IMR-90 (cell line): ENCODE results near the gene MRPL3. TPM values are rescaled to one million over a fixed set of nuclear protein-coding genes. Genes with fewer than 3 reads are reported as not detected.
A peak's percentile ranks its signal among the peaks of the same experiment; 100 is the strongest.

Experiments used
- ATAC-seq: fragments of 200-7000 bp; cut with Tn5 transposase; 2 replicates; pipeline ENCODE4 v1.9.1; 2020; ENCODE audit warnings: low read depth, mild to moderate bottlenecking, moderate library complexity
- BruUV-seq: library from RNA; stranded (reverse); fragments of 400-500 nt; replicated peaks from 2 replicates; lab custom pipeline; 2021; lab: Mats Ljungman, UMichigan
- CTCF ChIA-PET: fragments of 300-600 bp; formaldehyde crosslinking; extraction: SDS; loops from one replicate; lab custom pipeline; 2021; ENCODE audit warnings: antibody characterized with exemption; lab: Yijun Ruan, JAX
- POLR2A ChIA-PET: fragments of 300-600 bp; sonication (Branson Sonifier 250); formaldehyde crosslinking; loops from one replicate; lab custom pipeline; 2022; ENCODE audit warnings: antibody characterized with exemption; ENCODE audit not compliant: unreplicated experiment; lab: Charles Lee
- DNase-seq: peaks from one replicate; pipeline ENCODE4 v3.0.0; 2013
- H2AFZ ChIP-seq: replicated peaks from 2 replicates; pipeline ENCODE3; 2013; ENCODE audit warnings: low read length, mild to moderate bottlenecking; ENCODE audit not compliant: poor library complexity
- H2AK5ac ChIP-seq: 2 replicates; pipeline ENCODE4 v1.6.1; 2013; ENCODE audit warnings: low read depth, low read length, inconsistent platforms
- H2AK9ac ChIP-seq: replicated peaks from 2 replicates; pipeline ENCODE3; 2013; ENCODE audit warnings: mild to moderate bottlenecking, low read depth, low read length, moderate library complexity; ENCODE audit not compliant: poor library complexity
- H2BK120ac ChIP-seq: 2 replicates; pipeline ENCODE4 v1.6.1; 2013; ENCODE audit warnings: low read depth, low read length, inconsistent platforms
- H2BK15ac ChIP-seq: 3 replicates; pipeline ENCODE4 v1.6.1; 2013; ENCODE audit warnings: low read depth, low read length, inconsistent platforms
- H2BK20ac ChIP-seq: 2 replicates; pipeline ENCODE4 v1.6.1; 2013; ENCODE audit warnings: low read depth, mild to moderate bottlenecking, inconsistent platforms, low read length, moderate library complexity
- H2BK5ac ChIP-seq: 2 replicates; pipeline ENCODE4 v1.6.1; 2013; ENCODE audit warnings: mild to moderate bottlenecking, low read depth, low read length, inconsistent platforms; ENCODE audit not compliant: poor library complexity, severe bottlenecking
- H3K14ac ChIP-seq: replicated peaks from 2 replicates; pipeline ENCODE4 v1.6.1; 2013; ENCODE audit warnings: low read depth, low read length, inconsistent platforms
- H3K18ac ChIP-seq: 2 replicates; pipeline ENCODE4 v1.6.1; 2013; ENCODE audit warnings: low read depth, low read length, control low read depth
- H3K23ac ChIP-seq: 2 replicates; pipeline ENCODE4 v1.6.1; 2013; ENCODE audit warnings: low read depth, low read length, inconsistent platforms
- H3K27ac ChIP-seq: 2 replicates; pipeline ENCODE4 v1.5.1; 2013; ENCODE audit warnings: mild to moderate bottlenecking, control low read depth, low read length; ENCODE audit not compliant: insufficient read depth
- H3K27me3 ChIP-seq: 2 replicates; pipeline ENCODE4 v1.6.1; 2013; ENCODE audit warnings: low read length; ENCODE audit not compliant: control insufficient read depth, insufficient read depth
- H3K36me3 ChIP-seq: 2 replicates; pipeline ENCODE4 v1.6.1; 2013; ENCODE audit warnings: low read length, mixed read lengths; ENCODE audit not compliant: control insufficient read depth, insufficient read depth
- H3K4ac ChIP-seq: 2 replicates; pipeline ENCODE4 v1.6.1; 2013; ENCODE audit warnings: low read depth, low read length, inconsistent platforms
- H3K4me1 ChIP-seq: 2 replicates; pipeline ENCODE4 v1.6.1; 2013; ENCODE audit warnings: low read length, mixed read lengths; ENCODE audit not compliant: control insufficient read depth, insufficient read depth
- H3K4me2 ChIP-seq: 2 replicates; pipeline ENCODE4 v1.6.1; 2013; ENCODE audit warnings: low read depth, mild to moderate bottlenecking, control low read depth, low read length, moderate library complexity
- H3K4me3 ChIP-seq: 2 replicates; pipeline ENCODE4 v1.5.1; 2013; ENCODE audit warnings: low read depth, mild to moderate bottlenecking, control low read depth, low read length, moderate library complexity; ENCODE audit not compliant: insufficient read depth
- H3K56ac ChIP-seq: 2 replicates; pipeline ENCODE4 v1.6.1; 2013; ENCODE audit warnings: low read length, inconsistent platforms; ENCODE audit not compliant: insufficient read depth; ENCODE audit errors: extremely low read depth
- H3K79me1 ChIP-seq, 2 experiments: 2 replicates each; pipeline ENCODE4 v1.6.1; 2013; ENCODE audit warnings: low read length in 2 of 2, inconsistent platforms in 1 of 2, low read depth in 1 of 2
- H3K9ac ChIP-seq: 2 replicates; pipeline ENCODE4 v1.6.1; 2013; ENCODE audit warnings: low read depth, low read length, control low read depth
- H3K9me1 ChIP-seq: 2 replicates; pipeline ENCODE4 v1.6.1; 2013; ENCODE audit warnings: low read length, inconsistent platforms; ENCODE audit not compliant: insufficient read depth
- H3K9me3 ChIP-seq: 2 replicates; pipeline ENCODE4 v1.6.1; 2013; ENCODE audit warnings: low read length; ENCODE audit not compliant: control insufficient read depth, insufficient read depth
- H4K20me1 ChIP-seq: 2 replicates; pipeline ENCODE4 v1.6.1; 2013; ENCODE audit warnings: low read length, inconsistent platforms; ENCODE audit not compliant: insufficient read depth
- H4K5ac ChIP-seq: 2 replicates; pipeline ENCODE4 v1.6.1; 2013; ENCODE audit warnings: mild to moderate bottlenecking, low read depth, low read length, control low read depth
- H4K8ac ChIP-seq, 2 experiments: 2 replicates each; pipeline ENCODE4 v1.6.1; 2013; ENCODE audit warnings: low read depth in 2 of 2, low read length in 2 of 2, control low read depth in 1 of 2, inconsistent platforms in 1 of 2
- H4K91ac ChIP-seq: 2 replicates; pipeline ENCODE4 v1.6.1; 2013; ENCODE audit warnings: low read depth, low read length, inconsistent platforms; ENCODE audit not compliant: insufficient read depth
- CEBPB ChIP-seq: IDR thresholded peaks from 2 replicates; pipeline ENCODE4 v1.6.1; 2012; ENCODE audit warnings: low read depth, low read length, improper control_type of control experiment
- CHD1 ChIP-seq: IDR thresholded peaks from 2 replicates; pipeline ENCODE4 v1.6.1; 2012; ENCODE audit warnings: low read depth, low read length, improper control_type of control experiment
- MAFK ChIP-seq: IDR thresholded peaks from 2 replicates; pipeline ENCODE4 v1.6.1; 2012; ENCODE audit warnings: low read depth, low read length, improper control_type of control experiment
- MAZ ChIP-seq: IDR thresholded peaks from 2 replicates; pipeline ENCODE4 v1.6.1; 2012; ENCODE audit warnings: low read depth, mild to moderate bottlenecking, low read length, improper control_type of control experiment, moderate library complexity, borderline replicate concordance
- MXI1 ChIP-seq: IDR thresholded peaks from 2 replicates; pipeline ENCODE4 v1.6.1; 2012; ENCODE audit warnings: low read depth, mild to moderate bottlenecking, low read length, moderate library complexity, borderline replicate concordance
- NFE2L2 ChIP-seq: fragments of 150-350 bp; IDR thresholded peaks from 2 replicates; pipeline ENCODE4 v1.6.1; 2016; ENCODE audit warnings: low read depth, mild to moderate bottlenecking, low read length
- POLR2A ChIP-seq: IDR thresholded peaks from 2 replicates; pipeline ENCODE4 v1.6.1; 2012; ENCODE audit warnings: mild to moderate bottlenecking, low read depth, low read length
- RAD21 ChIP-seq: IDR thresholded peaks from 2 replicates; pipeline ENCODE4 v1.6.1; 2012; ENCODE audit warnings: low read length, improper control_type of control experiment
- WGBS, 2 experiments: methylation state at CpG; one replicate each; pipeline versions ENCODE4 v1.1.5 to v1.1.7; 2013; ENCODE audit warnings: missing lambda C conversion rate in 2 of 2; ENCODE audit not compliant: insufficient read length in 1 of 2; ENCODE audit errors: extremely low coverage in 2 of 2; 5-methylcytosine and 5-hydroxymethylcytosine counted together
- dilution Hi-C: fragments of 300-500 bp; cut with HindIII; formaldehyde crosslinking; loops from one replicate; pipeline ENCODE4 v1.14.3; 2018; ENCODE audit warnings: low sequenced_read_pairs; ENCODE audit not compliant: unreplicated experiment
- in situ Hi-C: fragments of 300-500 bp; cut with MboI; formaldehyde crosslinking; loops from 3 replicates; pipeline ENCODE4 v1.14.3; 2019; ENCODE audit warnings: low sequenced_read_pairs, inconsistent platforms, mixed read lengths
- intact Hi-C: fragments of 100-400 bp; cut with micrococcal nuclease; formaldehyde crosslinking; loops from 2 replicates; pipeline ENCODE4 v1.10.0; 2022
- polyA plus RNA-seq, 3 experiments: library from polyadenylated mRNA; depleted of rRNA; stranded (reverse); fragments of >200 nt; gene quantifications; 2 replicates each; pipeline ENCODE4 v1.2.3, GENCODE V29; 2012; ENCODE audit warnings: low replicate concordance in 1 of 3
- total RNA-seq: library from RNA; depleted of rRNA; stranded (reverse); fragments of >200 nt; gene quantifications from 2 replicates; pipeline ENCODE4 v1.2.3, GENCODE V29; 2012
- TF ChIP-seq, protein P1 (sequence below): conservative IDR thresholded peaks from 2 replicates; pipeline ENCODE4 v1.5.1; 2012; ENCODE audit warnings: mild to moderate bottlenecking, low read depth, low read length, improper control_type of control experiment

Gene MRPL3
- total and polyA plus RNA-seq, 2 of the 4 experiments (the other 2 are of a cell fraction): 107 to 206 TPM

DNA sequence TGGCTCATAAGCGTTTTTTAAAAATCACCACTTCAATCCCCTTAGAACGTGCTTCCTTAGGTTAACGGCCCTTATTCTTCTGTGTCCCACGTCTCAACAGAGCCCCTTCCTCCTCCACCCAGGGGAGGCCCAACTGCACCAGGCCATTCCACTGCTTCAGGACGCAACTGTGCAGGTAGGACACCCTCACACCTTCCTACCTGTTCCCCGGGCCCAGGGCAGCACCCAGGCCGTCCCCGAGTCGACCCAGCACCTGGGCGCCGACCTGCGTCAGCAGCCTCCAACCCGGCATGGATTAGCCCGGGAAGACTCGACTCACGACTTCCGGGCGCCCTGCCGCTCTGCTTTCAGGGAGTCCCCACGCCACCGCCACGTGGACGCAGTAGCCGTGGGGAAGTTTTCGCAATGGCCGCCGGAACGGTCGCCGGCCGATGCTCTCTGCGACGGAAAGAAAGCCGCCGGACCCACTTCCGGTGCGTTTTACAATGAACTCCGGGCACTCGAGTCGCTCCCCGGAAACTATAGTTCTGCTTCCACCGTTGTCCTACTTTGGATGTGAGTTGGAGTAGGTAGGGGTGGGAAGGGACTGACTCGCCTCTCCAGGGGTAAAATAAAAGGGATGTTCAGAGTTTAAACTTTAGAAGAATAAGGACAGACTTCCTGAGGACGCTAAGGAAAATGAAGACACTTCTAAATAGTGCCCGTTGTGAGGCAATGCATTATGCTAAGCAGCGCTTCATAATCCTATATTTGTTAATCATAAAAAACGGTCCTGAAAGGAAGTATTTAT is at the start of gene MRPL3 (continued):
- 0 out of 2 replicates have a peak, but pooled peaks have one; percentile 2 for TF ChIP-seq RAD21

DNA sequence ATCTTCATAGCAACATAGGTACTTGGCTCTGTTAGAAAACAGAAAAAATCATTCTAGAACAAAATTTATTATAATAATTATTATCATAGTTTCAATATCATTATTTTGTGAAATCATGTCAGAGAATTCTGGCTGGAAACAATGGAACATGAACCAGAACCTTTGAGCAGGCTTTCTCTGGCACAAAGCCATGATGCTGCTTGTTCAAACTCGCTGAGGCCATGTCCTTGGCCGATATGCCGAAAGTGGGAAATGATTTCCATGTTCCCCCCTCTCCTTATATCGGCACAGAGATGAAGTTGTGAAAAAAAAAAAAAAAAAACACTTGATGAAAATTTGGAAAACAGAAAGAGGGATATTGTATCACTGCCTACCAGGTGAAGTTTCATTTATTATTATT is 49.0 kb upstream of the MRPL3 start:
- no peak overlapping the region for H2AFZ ChIP-seq
- CTCF ChIA-PET: no interaction called here
- H4K20me1 ChIP-seq: no peaks in the 10 kb centered on the region
- H3K27ac ChIP-seq: no peak overlapping the region
- POLR2A ChIA-PET: no interaction called here
- no peaks in the 10 kb centered on the region for H3K36me3 ChIP-seq
- H3K4me1 ChIP-seq: no peaks in the 10 kb centered on the region
- dilution Hi-C loops (no loop called here), intact Hi-C loops (loop anchor here (10.0 kb wide), 1 partner anchor 473 kb away; no protein-coding TSS in a partner anchor), in situ Hi-C loops (no loop called here)
- H3K9me1 ChIP-seq: no peaks in the 10 kb centered on the region
- no peak overlapping the region for H3K14ac ChIP-seq
- H3K79me1 ChIP-seq: no peaks in the 10 kb centered on the region
- H2BK20ac ChIP-seq: no peak overlapping the region
- H4K91ac ChIP-seq: no peak overlapping the region
- no peak overlapping the region for H4K8ac ChIP-seq
- H3K4me3 ChIP-seq: no peak overlapping the region
- H2BK120ac ChIP-seq: no peak overlapping the region
- no peak for ATAC-seq
- H3K4me2 ChIP-seq: no peak overlapping the region
- TF ChIP-seq MXI1 (no peak), NFE2L2 (no peak), MAZ (no peak), MAFK (no peak), CHD1 (no peak), CEBPB (no peak), POLR2A (no peak), RAD21 (no peak)
- TF ChIP-seq, protein P1, sequence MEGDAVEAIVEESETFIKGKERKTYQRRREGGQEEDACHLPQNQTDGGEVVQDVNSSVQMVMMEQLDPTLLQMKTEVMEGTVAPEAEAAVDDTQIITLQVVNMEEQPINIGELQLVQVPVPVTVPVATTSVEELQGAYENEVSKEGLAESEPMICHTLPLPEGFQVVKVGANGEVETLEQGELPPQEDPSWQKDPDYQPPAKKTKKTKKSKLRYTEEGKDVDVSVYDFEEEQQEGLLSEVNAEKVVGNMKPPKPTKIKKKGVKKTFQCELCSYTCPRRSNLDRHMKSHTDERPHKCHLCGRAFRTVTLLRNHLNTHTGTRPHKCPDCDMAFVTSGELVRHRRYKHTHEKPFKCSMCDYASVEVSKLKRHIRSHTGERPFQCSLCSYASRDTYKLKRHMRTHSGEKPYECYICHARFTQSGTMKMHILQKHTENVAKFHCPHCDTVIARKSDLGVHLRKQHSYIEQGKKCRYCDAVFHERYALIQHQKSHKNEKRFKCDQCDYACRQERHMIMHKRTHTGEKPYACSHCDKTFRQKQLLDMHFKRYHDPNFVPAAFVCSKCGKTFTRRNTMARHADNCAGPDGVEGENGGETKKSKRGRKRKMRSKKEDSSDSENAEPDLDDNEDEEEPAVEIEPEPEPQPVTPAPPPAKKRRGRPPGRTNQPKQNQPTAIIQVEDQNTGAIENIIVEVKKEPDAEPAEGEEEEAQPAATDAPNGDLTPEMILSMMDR: no peak
- H3K9ac ChIP-seq: no peak overlapping the region
- no peak overlapping the region for H2AK9ac ChIP-seq
- no peak overlapping the region for H4K5ac ChIP-seq
- no peak for DNase-seq
- WGBS, 2 experiments: no CpG with 5 or more reads among the region's 4 CpGs
- no peak overlapping the region for H3K4ac ChIP-seq
- H3K23ac ChIP-seq: no peak overlapping the region
- no peak overlapping the region for H3K56ac ChIP-seq
- no peak overlapping the region for H2AK5ac ChIP-seq
- no TSS peak for BruUV-seq
- H3K18ac ChIP-seq: no peak overlapping the region
- H3K9me3 ChIP-seq: no peaks in the 10 kb centered on the region
- no peaks in the 10 kb centered on the region; the same call in 1 of the 2 replicates for H3K27me3 ChIP-seq
- no peak overlapping the region for H2BK5ac ChIP-seq
- no peak overlapping the region for H2BK15ac ChIP-seq
